ENCODE data around the gene EFCAB6. TPM values are rescaled to one million over a fixed set of nuclear protein-coding genes. Genes with fewer than 3 reads are reported as not detected.

The EFCAB6 gene
- total and polyA plus RNA-seq, 5 donors from 2014 or later: 0.18 to 0.77 (median 0.30) TPM; not detected in 2

DNA sequence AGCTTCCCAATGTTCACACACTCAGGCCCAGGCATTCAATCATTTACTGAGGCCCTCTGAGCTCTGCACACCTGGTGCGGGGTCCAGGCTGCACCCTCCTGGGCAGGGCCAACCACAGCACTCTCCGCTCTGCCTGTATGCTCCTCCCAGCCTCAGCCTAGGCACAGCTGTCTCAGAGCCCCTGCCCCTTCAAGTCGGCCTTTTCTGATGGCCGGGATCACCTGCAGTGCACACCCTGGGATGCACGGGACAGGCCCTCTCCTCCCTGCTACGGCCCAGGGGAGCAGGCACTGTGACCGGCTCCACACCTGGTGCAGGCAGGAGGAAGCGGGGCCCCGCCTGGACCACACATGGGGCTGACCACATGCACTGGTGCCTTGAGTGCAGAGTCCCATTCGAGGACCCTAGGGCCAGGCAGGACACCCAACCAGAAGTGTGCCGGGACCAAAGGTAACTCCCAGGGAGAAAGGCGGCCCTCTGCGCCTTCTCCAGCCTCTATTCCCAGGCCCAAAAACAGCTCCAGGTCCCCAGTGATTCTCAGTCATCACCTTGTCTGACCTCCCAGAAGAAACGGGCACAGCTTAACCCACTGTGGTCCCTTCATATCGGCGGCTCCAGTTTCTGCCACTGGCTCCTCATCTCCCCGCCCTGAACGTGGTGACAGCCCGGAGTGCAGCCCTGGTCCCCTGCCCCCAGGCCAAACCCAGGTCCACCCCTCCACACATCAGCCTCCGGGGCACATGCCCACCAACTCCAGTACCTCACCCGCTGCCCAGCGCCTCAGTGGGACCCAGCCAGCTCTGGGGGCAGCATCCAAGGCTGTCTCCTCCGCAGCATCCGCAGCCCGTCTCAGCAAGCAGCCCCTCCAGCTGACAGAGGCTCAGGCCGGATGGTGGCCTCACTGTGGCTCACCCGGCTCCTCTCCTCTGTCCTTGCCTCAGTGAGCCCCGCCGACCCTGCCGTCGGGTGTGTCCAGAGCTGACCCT lies 32.7 kb upstream of the EFCAB6 start:
- H3K4me1 Mint-ChIP-seq: peaks cover 0 to 2% (median 0%) of the 10 kb centered on the region in 4 donors
- DNase-seq: no peak
- H3K4me1 ChIP-seq (ENCODE audit: control insufficient read depth, insufficient read depth, low read length, poor library complexity, severe bottlenecking): no peaks in the 10 kb centered on the region

DNA sequence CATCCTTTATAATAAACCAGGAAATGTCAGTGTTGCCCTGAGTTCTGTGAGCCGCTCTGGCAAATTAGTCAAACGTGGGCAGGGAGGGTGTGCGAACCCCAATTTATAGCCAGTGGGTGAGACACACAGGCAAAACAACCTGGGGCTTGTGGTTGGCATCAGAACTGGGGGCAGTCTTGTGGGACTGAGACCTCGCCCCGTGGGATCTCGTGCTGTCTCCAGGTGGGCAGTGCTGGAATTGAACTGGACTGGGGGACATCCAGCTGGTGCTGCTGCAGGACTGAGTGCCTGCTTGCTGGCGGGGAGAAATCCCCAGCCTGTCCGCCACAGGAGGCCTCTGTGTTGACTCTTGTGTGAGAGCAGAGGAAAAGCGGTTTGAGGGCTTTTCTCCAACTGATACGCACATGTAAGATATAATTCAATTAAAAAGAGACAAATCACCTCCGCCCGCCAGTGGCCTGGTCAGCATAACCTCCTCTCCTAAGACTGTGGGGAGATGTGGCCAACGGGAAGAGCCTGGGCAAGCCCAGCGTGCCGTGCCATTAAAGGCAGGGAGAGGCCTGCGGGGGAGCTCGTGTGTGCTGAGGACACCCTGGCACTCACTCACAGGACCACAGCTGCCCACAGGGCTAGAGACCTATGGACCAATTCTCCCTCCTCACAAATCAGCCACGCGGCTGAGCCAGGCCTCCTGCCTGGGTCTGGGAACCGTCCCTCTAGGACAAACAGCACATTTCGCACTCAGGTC lies 31.9 kb upstream of the EFCAB6 start:
- Mint-ChIP-seq H3K36me3 (no peaks in the 10 kb centered on the region), H3K9me3 (no peaks in the 10 kb centered on the region), H3K27me3 (no peaks in the 10 kb centered on the region), H3K4me1 (no peaks in the 10 kb centered on the region), H3K4me3 (no peak overlapping the region), H3K27ac (no peak overlapping the region)
- Histone ChIP-seq H3K27ac (ENCODE audit: insufficient read depth, low read length, poor library complexity, severe bottlenecking) (no peak overlapping the region), H3K4me1 (ENCODE audit: control insufficient read depth, insufficient read depth, low read length, poor library complexity, severe bottlenecking) (no peaks in the 10 kb centered on the region), H3K4me3 (ENCODE audit: low read depth, low read length) (no peak overlapping the region), H3K9me3 (ENCODE audit: control insufficient read depth in 2 of 2, low read length in 2 of 2) (no peaks in the 10 kb centered on the region), H3K36me3 (ENCODE audit: control insufficient read depth, insufficient read depth, low read length) (no peaks in the 10 kb centered on the region), H3K27me3 (ENCODE audit: control insufficient read depth, insufficient read depth, low read length) (no peaks in the 10 kb centered on the region)
- ATAC-seq (ENCODE audit: low read depth in 2 of 2) (no peak), DNase-seq (no peak)

More for the DNA sequence above, 32.7 kb upstream of the EFCAB6 start:
- Mint-ChIP-seq H3K27me3 (no peaks in the 10 kb centered on the region), H3K4me3 (no peak overlapping the region), H3K36me3 (no peaks in the 10 kb centered on the region), H3K9me3 (no peaks in the 10 kb centered on the region), H3K27ac (no peak overlapping the region)
- H3K27ac ChIP-seq (ENCODE audit: insufficient read depth, low read length, poor library complexity, severe bottlenecking): no peak overlapping the region
- no peak overlapping the region for H3K4me3 ChIP-seq (ENCODE audit: low read depth, low read length)
- no peak for ATAC-seq (ENCODE audit: low read depth in 2 of 2)
- H3K36me3 ChIP-seq (ENCODE audit: control insufficient read depth, insufficient read depth, low read length): no peaks in the 10 kb centered on the region
- H3K9me3 ChIP-seq (ENCODE audit: control insufficient read depth in 2 of 2, low read length in 2 of 2): no peaks in the 10 kb centered on the region
- no peaks in the 10 kb centered on the region for H3K27me3 ChIP-seq (ENCODE audit: control insufficient read depth, insufficient read depth, low read length)

DNA sequence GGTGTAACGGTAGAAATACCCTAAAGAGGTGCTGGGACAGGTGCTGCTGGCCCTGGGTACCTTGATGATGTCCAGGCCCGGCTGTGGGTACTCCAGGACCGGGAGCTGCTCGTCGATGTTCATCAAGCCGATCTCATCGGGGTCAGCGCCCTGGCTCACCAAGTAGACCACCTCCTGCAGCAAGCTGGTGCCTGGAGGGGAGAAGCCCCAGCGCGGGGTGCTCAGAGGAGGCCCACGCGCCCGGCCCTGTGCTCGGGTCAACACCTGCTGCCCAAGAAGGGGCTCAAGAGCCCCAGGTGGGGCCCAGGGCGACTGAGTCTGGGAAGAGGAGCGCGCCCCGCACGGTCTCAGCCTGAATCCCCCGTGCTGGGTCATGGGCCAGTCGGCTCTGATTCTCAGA lies 29.6 kb upstream of the EFCAB6 start:
- Histone ChIP-seq H3K4me1 (ENCODE audit: control insufficient read depth, insufficient read depth, low read length, poor library complexity, severe bottlenecking) (no peaks in the 10 kb centered on the region), H3K27me3 (ENCODE audit: control insufficient read depth, insufficient read depth, low read length) (no peaks in the 10 kb centered on the region), H3K36me3 (ENCODE audit: control insufficient read depth, insufficient read depth, low read length) (no peaks in the 10 kb centered on the region), H3K27ac (ENCODE audit: insufficient read depth, low read length, poor library complexity, severe bottlenecking) (no peak overlapping the region), H3K4me3 (ENCODE audit: low read depth, low read length) (no peak overlapping the region), H3K9me3 (ENCODE audit: control insufficient read depth in 2 of 2, low read length in 2 of 2) (no peaks in the 10 kb centered on the region)
- no peak overlapping the region for H3K27ac Mint-ChIP-seq
- no peaks in the 10 kb centered on the region for H3K36me3 Mint-ChIP-seq
- no peak overlapping the region for H3K4me3 Mint-ChIP-seq
- DNase-seq: no peak
- H3K4me1 Mint-ChIP-seq: no peaks in the 10 kb centered on the region
- no peak for ATAC-seq (ENCODE audit: low read depth in 2 of 2)
- H3K9me3 Mint-ChIP-seq: no peaks in the 10 kb centered on the region
- H3K27me3 Mint-ChIP-seq: no peaks in the 10 kb centered on the region

DNA sequence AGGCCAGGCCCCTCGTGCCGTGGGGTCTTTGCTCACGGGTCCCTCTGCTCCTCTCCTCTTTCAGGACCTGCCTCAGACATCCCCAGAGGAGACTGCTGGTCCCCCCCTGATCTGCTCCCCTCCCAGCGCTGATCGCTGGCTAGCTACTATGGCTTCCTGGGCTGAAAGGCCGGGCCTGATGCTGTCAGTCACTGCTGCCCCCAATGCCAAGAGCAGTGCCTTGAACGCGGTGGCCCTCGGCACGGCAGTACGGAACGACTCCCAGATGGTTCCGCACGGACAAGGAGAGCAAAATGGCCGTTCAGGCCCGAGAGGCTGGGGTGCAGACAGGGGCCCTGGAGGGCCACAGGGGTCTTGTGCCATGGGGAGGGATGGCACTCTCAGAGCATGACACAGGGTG lies 28.7 kb upstream of the EFCAB6 start:
- Mint-ChIP-seq H3K27ac (peak overlapping the region in 1 of 3 donors; percentile 38), H3K4me1 (no peaks in the 10 kb centered on the region), H3K27me3 (no peaks in the 10 kb centered on the region), H3K9me3 (no peaks in the 10 kb centered on the region), H3K4me3 (no peak overlapping the region), H3K36me3 (no peaks in the 10 kb centered on the region)
- H3K36me3 ChIP-seq (ENCODE audit: control insufficient read depth, insufficient read depth, low read length): no peaks in the 10 kb centered on the region
- no peaks in the 10 kb centered on the region for H3K9me3 ChIP-seq (ENCODE audit: control insufficient read depth in 2 of 2, low read length in 2 of 2)
- no peaks in the 10 kb centered on the region for H3K27me3 ChIP-seq (ENCODE audit: control insufficient read depth, insufficient read depth, low read length)
- no peak for ATAC-seq (ENCODE audit: low read depth in 2 of 2)
- no peak for DNase-seq
- H3K4me3 ChIP-seq (ENCODE audit: low read depth, low read length): no peak overlapping the region
- no peaks in the 10 kb centered on the region for H3K4me1 ChIP-seq (ENCODE audit: control insufficient read depth, insufficient read depth, low read length, poor library complexity, severe bottlenecking)
- H3K27ac ChIP-seq (ENCODE audit: insufficient read depth, low read length, poor library complexity, severe bottlenecking): no peak overlapping the region

DNA sequence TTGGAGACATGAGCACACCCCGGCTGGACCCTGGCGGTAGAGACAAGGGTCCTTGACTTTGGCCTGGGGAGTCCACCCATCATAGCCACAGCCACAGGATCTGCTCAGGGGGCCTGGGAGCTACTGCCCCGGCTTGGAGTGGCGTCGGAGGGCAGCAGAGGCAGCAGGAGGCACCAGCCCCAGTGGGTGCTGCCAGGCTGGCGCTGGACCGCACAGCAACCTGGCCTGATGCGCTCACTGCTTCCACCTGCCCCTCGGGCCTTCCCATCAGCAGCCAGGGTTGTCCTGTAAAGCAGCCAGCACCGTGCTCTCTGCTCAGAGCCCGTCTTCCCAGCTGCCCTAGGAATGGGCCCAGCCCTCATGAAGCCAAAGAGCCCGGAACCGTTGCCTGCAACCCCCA lies 28.3 kb upstream of the EFCAB6 start:
- Histone ChIP-seq H3K27me3 (ENCODE audit: control insufficient read depth, insufficient read depth, low read length) (no peaks in the 10 kb centered on the region), H3K4me3 (ENCODE audit: low read depth, low read length) (no peak overlapping the region), H3K27ac (ENCODE audit: insufficient read depth, low read length, poor library complexity, severe bottlenecking) (no peak overlapping the region), H3K36me3 (ENCODE audit: control insufficient read depth, insufficient read depth, low read length) (no peaks in the 10 kb centered on the region), H3K9me3 (ENCODE audit: control insufficient read depth in 2 of 2, low read length in 2 of 2) (no peaks in the 10 kb centered on the region), H3K4me1 (ENCODE audit: control insufficient read depth, insufficient read depth, low read length, poor library complexity, severe bottlenecking) (no peaks in the 10 kb centered on the region)
- Mint-ChIP-seq H3K4me3 (no peak overlapping the region), H3K27ac (no peak overlapping the region), H3K36me3 (no peaks in the 10 kb centered on the region), H3K9me3 (no peaks in the 10 kb centered on the region), H3K4me1 (no peaks in the 10 kb centered on the region), H3K27me3 (no peaks in the 10 kb centered on the region)
- ATAC-seq (ENCODE audit: low read depth in 2 of 2) (no peak), DNase-seq (no peak)

DNA sequence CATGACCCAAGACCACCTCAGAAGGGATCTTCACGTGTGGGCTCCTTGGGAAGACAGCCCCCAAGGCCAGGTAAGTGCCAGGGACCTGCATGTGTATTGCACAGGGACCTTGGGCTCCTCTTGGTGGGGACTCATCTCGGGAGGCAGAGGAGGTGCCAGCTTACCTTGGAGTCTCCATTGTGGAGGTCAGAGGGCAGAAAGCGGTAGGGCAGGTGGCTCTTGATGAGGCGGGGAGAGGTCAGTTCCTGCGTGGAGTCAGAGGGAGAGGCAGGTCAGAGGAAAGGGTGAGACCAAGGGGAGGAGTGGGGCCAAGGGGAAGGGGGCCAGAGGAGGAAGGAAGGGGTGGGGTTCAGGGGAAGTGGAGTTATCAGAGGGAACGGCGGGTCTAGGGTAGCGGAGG lies 27.7 kb upstream of the EFCAB6 start:
- Mint-ChIP-seq H3K9me3 (no peaks in the 10 kb centered on the region), H3K4me1 (no peaks in the 10 kb centered on the region), H3K27ac (no peak overlapping the region), H3K27me3 (no peaks in the 10 kb centered on the region), H3K36me3 (no peaks in the 10 kb centered on the region), H3K4me3 (no peak overlapping the region)
- ATAC-seq (ENCODE audit: low read depth in 2 of 2): no peak
- Histone ChIP-seq H3K36me3 (ENCODE audit: control insufficient read depth, insufficient read depth, low read length) (no peaks in the 10 kb centered on the region), H3K27ac (ENCODE audit: insufficient read depth, low read length, poor library complexity, severe bottlenecking) (no peak overlapping the region), H3K9me3 (ENCODE audit: control insufficient read depth in 2 of 2, low read length in 2 of 2) (no peaks in the 10 kb centered on the region), H3K27me3 (ENCODE audit: control insufficient read depth, insufficient read depth, low read length) (no peaks in the 10 kb centered on the region), H3K4me1 (ENCODE audit: control insufficient read depth, insufficient read depth, low read length, poor library complexity, severe bottlenecking) (no peaks in the 10 kb centered on the region), H3K4me3 (ENCODE audit: low read depth, low read length) (no peak overlapping the region)
- DNase-seq: no peak

DNA sequence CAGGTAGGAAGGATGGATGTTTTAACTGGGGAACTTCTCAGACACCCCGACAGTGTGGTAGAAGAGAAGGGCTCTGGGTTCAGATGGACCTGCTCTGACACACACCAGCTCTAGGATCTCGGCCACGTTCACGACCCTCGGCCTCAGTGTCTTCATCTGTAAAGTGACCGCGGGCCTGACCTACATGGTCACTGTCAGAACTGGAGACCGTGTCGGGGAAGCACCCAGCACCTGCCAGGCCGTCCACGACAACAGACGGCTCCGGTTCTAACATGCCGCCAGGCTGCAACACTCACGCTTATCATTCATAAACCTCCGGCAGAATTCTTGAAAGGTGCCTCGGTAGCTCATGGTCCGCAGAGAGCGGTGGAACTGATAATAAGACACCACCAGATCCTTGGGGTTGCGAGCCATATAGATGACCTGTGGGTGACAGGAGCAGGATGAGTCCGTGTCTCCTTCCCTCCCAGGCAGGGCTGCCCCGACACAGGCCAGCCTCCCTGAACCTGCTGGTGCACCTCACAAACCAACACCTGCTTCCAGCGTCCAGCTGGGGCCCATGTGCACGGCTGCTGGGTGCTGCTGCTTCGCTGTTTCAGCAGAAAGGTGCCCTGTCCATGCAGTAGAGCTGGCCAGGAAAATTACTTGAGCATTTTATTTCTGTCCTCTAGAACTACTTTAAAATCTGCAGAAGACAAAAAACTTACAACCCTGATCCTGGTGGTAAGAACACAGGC lies 26.6 kb upstream of the EFCAB6 start:
- Histone ChIP-seq H3K27ac (ENCODE audit: insufficient read depth, low read length, poor library complexity, severe bottlenecking) (no peak overlapping the region), H3K4me3 (ENCODE audit: low read depth, low read length) (no peak overlapping the region), H3K9me3 (ENCODE audit: control insufficient read depth in 2 of 2, low read length in 2 of 2) (no peaks in the 10 kb centered on the region), H3K36me3 (ENCODE audit: control insufficient read depth, insufficient read depth, low read length) (no peaks in the 10 kb centered on the region), H3K27me3 (ENCODE audit: control insufficient read depth, insufficient read depth, low read length) (no peaks in the 10 kb centered on the region), H3K4me1 (ENCODE audit: control insufficient read depth, insufficient read depth, low read length, poor library complexity, severe bottlenecking) (no peaks in the 10 kb centered on the region)
- H3K27ac Mint-ChIP-seq: no peak overlapping the region
- DNase-seq: no peak
- H3K27me3 Mint-ChIP-seq: no peaks in the 10 kb centered on the region
- no peak for ATAC-seq (ENCODE audit: low read depth in 2 of 2)
- H3K9me3 Mint-ChIP-seq: no peaks in the 10 kb centered on the region
- H3K4me1 Mint-ChIP-seq: no peaks in the 10 kb centered on the region
- H3K36me3 Mint-ChIP-seq: no peaks in the 10 kb centered on the region
- no peak overlapping the region for H3K4me3 Mint-ChIP-seq

Measured in CD4-positive, CD25-positive, alpha-beta regulatory T cell (primary cell).